Fibroblast of skin of right quadriceps (primary cell): ENCODE results near the gene DVL1.
A peak's percentile ranks its signal among the peaks of the same experiment; 100 is the strongest.
"Not testable (repeated sequence)": the region's sequence is repeated elsewhere in the genome, so short reads cannot be mapped to it uniquely, and the experiment has no call there.

Source experiments
- DNase-seq: peaks from one replicate; pipeline ENCODE4 v3.0.0-alpha.2; 2013

The DVL1 gene

GRCh38 chr1:1373051-1373814, 24.0 kb upstream of the DVL1 start:
- no peak for DNase-seq

- DNase-seq = peak; percentile 43
Measured at GRCh38 chr1:1371746-1372711, 22.8 kb upstream of the DVL1 start.

GRCh38 chr1:1371364-1371745, 22.1 kb upstream of the DVL1 start:
- DNase-seq = no peak

- DNase-seq = no peak
Measured at GRCh38 chr1:1370771-1371300, 21.6 kb upstream of the DVL1 start.

- DNase-seq = not testable (repeated sequence)
Measured at GRCh38 chr1:1370094-1370493, 20.9 kb upstream of the DVL1 start.

GRCh38 chr1:1367315-1367714, 18.1 kb upstream of the DVL1 start:
- DNase-seq = no peak

- no peak for DNase-seq
Measured at GRCh38 chr1:1366699-1367066, 17.5 kb upstream of the DVL1 start.

GRCh38 chr1:1365875-1366698, 16.9 kb upstream of the DVL1 start:
- DNase-seq = no peak

GRCh38 chr1:1364266-1364665, 15.0 kb upstream of the DVL1 start:
- DNase-seq = no peak

- DNase-seq = peak; percentile 78
Measured at GRCh38 chr1:1361982-1362423, 12.8 kb upstream of the DVL1 start.

- DNase-seq = no peak
Measured at GRCh38 chr1:1361233-1361981, 12.2 kb upstream of the DVL1 start.

- DNase-seq = peak; percentile 91
Measured at GRCh38 chr1:1360506-1361169, 11.4 kb upstream of the DVL1 start.

- DNase-seq = peak; percentile 69
Measured at GRCh38 chr1:1359664-1360468, 10.6 kb upstream of the DVL1 start.

GRCh38 chr1:1359308-1359663, 10.1 kb upstream of the DVL1 start:
- DNase-seq = peak; percentile 76

GRCh38 chr1:1358433-1359271, 9.4 kb upstream of the DVL1 start, which contains the start of gene MXRA8:
Gene MXRA8 (minus strand): TSS chr1:1358555. CDS start chr1:1358504, 51 bp downstream.
- peak; percentile 90 for DNase-seq

- DNase-seq = no peak
Measured at GRCh38 chr1:1357871-1358432, 8.7 kb upstream of the DVL1 start.

- DNase-seq = no peak
Measured at GRCh38 chr1:1356796-1357401, 7.7 kb upstream of the DVL1 start.

GRCh38 chr1:1356166-1356795, 7.1 kb upstream of the DVL1 start:
- no peak for DNase-seq
